Lower leg skin (tissue), 4 donors: ENCODE data around the gene BACH1. TPM values are rescaled to one million over a fixed set of nuclear protein-coding genes. Genes with fewer than 3 reads are reported as not detected.
"Not testable (repeated sequence)": the region's sequence is repeated elsewhere in the genome, so short reads cannot be mapped to it uniquely, and the experiment has no call there.

Experiments used
- DNase-seq, 2 donors: peaks; one replicate each; pipeline ENCODE4 v3.0.0-alpha.2; 2019; ENCODE audit warnings: low spot score in 2 of 2
- H3K4me3 ChIP-seq: fragments of 200-600 bp; sonication (generic); 2 replicates; pipeline ENCODE4 v1.5.1; 2017; ENCODE audit warnings: mild to moderate bottlenecking, low read depth; ENCODE audit not compliant: poor library complexity, severe bottlenecking
- POLR2A ChIP-seq, 2 donors: fragments of 450-650 bp; IDR thresholded peaks; one replicate each; pipeline ENCODE4 v1.6.1; 2016 to 2017; ENCODE audit warnings: antibody characterized with exemption in 2 of 2, mild to moderate bottlenecking in 1 of 2, moderate library complexity in 1 of 2
- WGBS, 2 donors: methylation state at CpG; one replicate each; pipeline ENCODE4 v1.1.5; 2018; 5-methylcytosine and 5-hydroxymethylcytosine counted together
- intact Hi-C: fragments of 100-400 bp; cut with DNase I; formaldehyde crosslinking; loops from one replicate; pipeline ENCODE4 v1.15.0; 2023; ENCODE audit warnings: low total_unique reads
- total RNA-seq, 4 donors: library from RNA; depleted of rRNA; stranded (reverse); fragments of >200 nt; gene quantifications; one replicate each; pipeline ENCODE4 v1.1.0, GENCODE V29; 2016
- TF ChIP-seq, protein P1 (sequence below), 3 donors: fragments of 450-650 bp; IDR thresholded peaks; one replicate each; pipeline ENCODE4 v1.5.1; 2016; ENCODE audit warnings: antibody characterized with exemption in 3 of 3, mild to moderate bottlenecking in 3 of 3, moderate library complexity in 2 of 3

BACH1 gene
- total RNA-seq, 4 donors from 2014 or later: 87.7 to 96.4 (median 91.0) TPM

DNA sequence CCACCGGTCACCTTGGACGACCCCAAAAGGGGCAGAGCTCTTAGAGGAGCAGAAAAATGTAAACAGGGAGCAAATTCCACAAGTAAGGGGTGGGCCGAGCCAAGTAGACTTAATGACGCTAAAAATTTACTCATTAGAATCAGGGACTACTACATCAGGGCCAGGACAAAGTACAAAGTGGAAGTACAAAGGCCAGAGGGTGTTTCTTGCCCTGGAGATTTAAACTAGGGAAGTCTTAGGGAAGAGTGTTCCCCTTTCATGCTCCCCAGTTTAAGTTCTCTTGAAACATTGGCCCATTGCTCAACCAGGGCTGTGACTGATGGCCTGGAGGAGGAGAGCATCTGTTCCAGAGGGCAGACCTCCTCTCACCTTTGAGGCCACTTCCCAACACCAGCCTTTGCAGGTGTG, 48.6 kb downstream of the BACH1 start:
- DNase-seq: no peak
- H3K4me3 ChIP-seq: no peak overlapping the region
- 72 to 84% methylated on average over 4 of the region's 4 CpGs for WGBS, 2 donors
- no peak for TF ChIP-seq POLR2A (IDR thresholded peaks at IDR 0.05)
- TF ChIP-seq, protein P1, sequence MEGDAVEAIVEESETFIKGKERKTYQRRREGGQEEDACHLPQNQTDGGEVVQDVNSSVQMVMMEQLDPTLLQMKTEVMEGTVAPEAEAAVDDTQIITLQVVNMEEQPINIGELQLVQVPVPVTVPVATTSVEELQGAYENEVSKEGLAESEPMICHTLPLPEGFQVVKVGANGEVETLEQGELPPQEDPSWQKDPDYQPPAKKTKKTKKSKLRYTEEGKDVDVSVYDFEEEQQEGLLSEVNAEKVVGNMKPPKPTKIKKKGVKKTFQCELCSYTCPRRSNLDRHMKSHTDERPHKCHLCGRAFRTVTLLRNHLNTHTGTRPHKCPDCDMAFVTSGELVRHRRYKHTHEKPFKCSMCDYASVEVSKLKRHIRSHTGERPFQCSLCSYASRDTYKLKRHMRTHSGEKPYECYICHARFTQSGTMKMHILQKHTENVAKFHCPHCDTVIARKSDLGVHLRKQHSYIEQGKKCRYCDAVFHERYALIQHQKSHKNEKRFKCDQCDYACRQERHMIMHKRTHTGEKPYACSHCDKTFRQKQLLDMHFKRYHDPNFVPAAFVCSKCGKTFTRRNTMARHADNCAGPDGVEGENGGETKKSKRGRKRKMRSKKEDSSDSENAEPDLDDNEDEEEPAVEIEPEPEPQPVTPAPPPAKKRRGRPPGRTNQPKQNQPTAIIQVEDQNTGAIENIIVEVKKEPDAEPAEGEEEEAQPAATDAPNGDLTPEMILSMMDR (IDR thresholded peaks at IDR 0.05): no peak
- intact Hi-C loops: no loop called here

DNA sequence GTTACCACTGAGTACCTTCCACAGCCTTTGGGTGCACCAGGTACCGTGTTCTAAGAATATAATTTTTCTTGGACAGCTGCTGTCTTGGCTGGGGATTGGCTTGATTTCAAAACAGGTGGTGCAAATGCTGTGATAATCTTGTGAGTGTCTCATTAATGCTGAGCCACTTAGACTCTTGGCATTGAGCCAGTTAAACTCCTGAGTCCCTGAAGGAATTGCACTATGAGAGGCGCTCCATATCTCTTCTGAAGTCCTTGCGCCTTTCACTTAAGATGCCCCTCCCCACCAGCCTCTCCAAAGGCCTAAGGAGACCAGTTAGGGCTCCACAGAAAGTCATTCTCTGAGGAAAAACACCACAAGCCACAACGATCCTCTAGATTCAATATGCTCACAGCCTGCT, 51.0 kb downstream of the BACH1 start:
- WGBS, 2 donors: 86 to 88% methylated on average over 4 of the region's 4 CpGs
- no peak for TF ChIP-seq POLR2A (IDR thresholded peaks at IDR 0.05)
- TF ChIP-seq, protein P1 (IDR thresholded peaks at IDR 0.05): no peak
- intact Hi-C loops: no loop called here
- H3K4me3 ChIP-seq: no peak overlapping the region
- DNase-seq: no peak

DNA sequence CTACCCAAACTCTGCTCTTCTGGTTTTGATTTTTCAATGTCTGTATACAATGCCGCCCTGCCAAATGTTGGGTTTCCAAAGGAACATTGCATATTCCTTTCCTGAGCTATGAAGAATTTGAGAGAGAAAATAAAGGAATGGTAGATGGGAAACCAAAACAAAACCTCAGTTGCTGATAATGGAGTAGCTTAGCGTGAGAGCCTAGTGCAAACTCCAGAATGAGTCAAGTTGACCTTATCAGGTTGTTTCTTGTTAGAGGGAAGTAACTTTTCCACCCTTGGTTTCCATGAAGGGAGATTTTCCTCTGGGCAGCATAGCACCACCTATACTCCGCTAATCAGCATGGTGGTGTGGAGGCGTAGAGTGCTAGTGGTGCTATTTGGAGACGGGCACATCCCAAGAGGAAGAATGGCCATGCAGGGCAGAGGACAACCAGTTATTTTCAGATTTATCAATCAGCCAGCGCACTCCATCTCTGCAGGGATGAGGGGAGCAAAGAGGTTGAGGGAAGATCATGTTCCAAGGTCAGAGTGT, 51.6 kb downstream of the BACH1 start:
- no peak overlapping the region for H3K4me3 ChIP-seq
- 94 to 97% methylated on average over 6 of the region's 6 CpGs for WGBS, 2 donors
- intact Hi-C loops: no loop called here
- TF ChIP-seq POLR2A (IDR thresholded peaks at IDR 0.05): no peak
- TF ChIP-seq, protein P1 (IDR thresholded peaks at IDR 0.05): no peak
- DNase-seq: no peak

DNA sequence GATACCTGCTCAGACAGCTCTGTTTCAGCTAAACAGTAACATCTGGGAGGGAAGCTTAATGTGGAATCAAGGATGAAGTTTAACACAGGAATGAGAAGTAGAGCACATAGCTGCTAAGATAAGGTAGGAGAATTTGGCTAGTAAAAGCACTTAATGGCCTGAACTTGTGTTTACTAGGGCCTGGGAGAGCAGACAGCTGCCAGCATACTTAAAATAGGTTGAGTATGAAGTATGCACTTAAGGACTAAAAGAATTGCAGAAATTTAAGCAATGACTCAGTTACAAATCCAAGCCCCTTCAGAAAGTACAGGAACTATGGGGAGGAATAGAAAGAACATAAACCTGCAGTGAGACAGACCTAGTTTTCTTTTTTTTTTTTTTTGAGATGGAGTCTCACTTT, 53.0 kb downstream of the BACH1 start:
- no peak for TF ChIP-seq POLR2A (IDR thresholded peaks at IDR 0.05)
- TF ChIP-seq, protein P1 (IDR thresholded peaks at IDR 0.05): no peak
- H3K4me3 ChIP-seq: no peak overlapping the region
- no peak for DNase-seq
- intact Hi-C loops: no loop called here

DNA sequence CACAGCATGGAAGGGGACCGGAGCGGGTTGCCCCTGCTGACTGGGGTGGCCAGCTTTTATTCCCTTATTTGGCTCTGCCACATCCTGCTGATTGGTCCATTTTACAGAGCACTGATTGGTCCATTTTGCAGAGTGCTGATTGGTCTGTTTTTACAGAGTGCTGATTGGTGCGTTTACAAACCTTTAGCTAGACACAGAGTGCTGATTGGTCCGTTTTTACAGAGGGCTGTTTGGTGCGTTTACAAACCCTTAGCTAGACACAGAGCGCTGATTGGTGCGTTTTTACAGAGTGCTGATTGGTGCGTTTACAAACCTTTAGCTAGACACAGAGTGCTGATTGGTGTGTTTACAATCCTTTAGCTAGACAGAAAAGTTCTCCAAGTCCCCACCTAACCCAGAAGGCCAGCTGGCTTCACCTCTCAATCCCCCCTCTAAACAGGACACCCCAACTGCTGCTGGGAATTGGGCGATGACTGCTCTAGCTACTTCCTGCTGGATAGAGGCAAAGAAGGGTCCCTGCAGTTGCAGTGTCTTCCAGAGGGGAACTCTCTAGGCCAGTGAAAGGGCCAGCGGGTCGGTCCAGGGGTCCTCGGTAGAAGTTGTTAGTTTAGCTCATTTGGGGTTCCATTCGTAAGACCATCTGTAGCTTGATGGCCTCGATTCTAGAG, 56.5 kb downstream of the BACH1 start:
- H3K4me3 ChIP-seq, DNase-seq, intact Hi-C loops: not testable (repeated sequence)
- WGBS, 2 donors: 96 to 98% methylated on average over 14 of the region's 14 CpGs

DNA sequence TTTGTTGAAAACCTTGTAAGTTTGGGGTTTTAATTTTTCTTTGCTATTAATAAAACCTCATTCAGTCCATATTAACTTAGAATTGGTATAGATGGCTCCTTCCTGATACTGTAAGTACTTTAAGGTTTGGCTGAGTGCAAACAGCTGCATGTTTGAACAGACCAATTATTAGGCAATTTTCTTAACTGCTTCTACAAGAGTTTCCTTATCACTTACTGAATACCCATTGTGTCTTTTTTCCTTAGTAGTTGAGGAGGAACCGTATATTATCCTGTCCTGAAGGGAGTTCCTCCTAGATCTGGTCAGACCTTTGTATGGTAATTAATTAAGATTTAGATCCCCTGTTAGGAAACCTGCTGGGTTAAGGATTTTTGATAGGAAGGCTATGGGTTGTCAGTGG, 57.6 kb downstream of the BACH1 start:
- H3K4me3 ChIP-seq, DNase-seq, intact Hi-C loops: not testable (repeated sequence)
- WGBS, 2 donors: 49 to 50% methylated on average over 1 of the region's 1 CpG

DNA sequence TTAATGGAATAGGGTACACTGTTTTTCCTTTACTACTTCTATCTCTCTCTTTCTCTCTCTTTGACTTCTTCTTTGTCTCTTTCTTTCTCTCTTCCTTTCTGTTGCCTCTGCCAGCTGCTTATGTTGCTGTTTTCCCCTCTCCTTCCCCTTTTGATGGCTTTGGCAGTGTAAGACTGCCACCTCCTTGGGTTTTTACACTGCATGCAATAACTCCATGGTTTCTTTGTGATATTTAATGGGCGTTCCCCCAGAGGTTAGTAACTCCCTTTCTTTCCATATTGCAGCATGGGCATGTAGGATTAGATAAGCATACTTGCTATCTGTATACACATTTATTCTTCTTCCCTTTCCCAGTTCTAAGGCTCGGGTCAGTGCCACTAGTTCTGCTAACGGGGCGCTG, 58.1 kb downstream of the BACH1 start:
- intact Hi-C loops, H3K4me3 ChIP-seq, DNase-seq: not testable (repeated sequence)
- WGBS, 2 donors: 76 to 87% methylated on average over 4 of the region's 4 CpGs
